Stimulated activated naive CD4-positive, alpha-beta T cell (primary cell): ENCODE data around the gene MT4.

Experiments
- DNase-seq, 6 experiments: peaks; one replicate each; lab custom pipeline; 2025; lab: John Stamatoyannopoulos, UW

Gene MT4

GRCh38 chr16:56603589-56603988, 38.7 kb downstream of the MT4 start:
- DNase-seq = peak in 3 of 6 experiments; percentile 5 to 26 (median 7)

DNA sequence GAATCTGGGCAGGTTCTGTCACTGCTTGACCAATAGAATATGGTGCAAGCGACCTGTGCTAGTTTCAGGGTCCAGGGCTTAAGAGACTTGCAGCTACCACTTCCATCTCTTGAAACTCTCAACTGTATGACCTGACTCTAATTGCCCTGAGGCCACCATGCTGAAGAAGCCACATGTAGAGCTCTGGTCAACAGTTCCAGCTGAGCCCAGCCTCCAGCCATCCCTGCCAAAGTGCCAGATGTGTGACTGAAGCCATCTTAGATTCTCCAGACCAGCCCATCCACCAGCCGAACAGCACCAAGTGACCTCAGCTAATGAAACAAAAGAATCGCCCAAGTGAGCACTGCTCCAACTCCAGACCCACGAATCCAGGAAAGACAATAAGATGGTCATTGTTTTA, 40.1 kb downstream of the MT4 start:
- no peak for DNase-seq

- no peak for DNase-seq
Measured at GRCh38 chr16:56605475-56605874, 40.6 kb downstream of the MT4 start.

DNA sequence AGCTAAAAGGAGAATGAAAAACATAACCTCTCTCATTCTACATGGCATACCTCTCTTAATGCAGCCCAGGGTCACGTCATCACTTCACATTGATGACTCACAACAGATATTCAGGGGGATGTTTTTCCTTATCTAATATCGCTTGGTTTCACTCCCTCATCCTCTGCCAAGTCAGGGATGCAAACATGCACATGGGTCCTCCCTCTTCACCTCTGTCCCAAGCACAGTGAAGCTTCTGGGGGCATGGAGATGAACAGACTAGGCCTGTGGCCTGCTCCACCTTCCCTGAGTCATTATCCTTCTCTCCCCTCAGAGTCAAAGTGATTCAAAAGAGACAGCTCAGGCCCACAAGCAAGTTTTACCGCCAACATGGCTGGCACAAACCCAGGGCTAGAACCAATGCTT, 41.2 kb downstream of the MT4 start:
- DNase-seq = no peak

DNA sequence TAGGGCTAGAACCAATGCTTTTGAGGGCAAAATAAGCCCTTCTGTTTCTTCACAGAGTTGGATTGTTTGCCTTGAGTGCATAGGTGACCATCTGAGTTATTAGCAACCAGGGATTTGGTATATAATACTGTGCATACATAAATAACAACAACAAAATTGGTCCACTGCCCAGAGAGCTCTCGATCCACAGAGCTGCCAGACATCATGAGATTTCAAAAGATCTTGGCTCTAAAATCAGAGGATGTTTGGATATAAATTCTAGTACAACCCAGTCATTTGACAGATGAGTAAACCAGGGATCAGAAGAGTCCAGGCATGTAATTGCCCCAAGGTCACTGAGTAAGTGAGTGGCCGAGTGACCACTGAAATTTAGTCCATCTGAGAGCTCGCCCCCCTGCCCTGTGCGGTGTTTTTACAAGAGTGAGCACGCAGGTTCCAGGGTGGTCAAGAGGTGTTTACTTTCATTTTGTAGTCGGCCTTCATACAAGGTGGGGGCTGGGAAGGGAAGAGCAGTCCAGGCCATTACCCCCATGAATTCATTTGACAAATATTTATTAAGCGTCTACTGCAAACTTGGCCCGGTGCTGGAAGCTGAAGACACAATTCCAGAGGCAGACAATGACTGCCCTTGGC, 41.7 kb downstream of the MT4 start:
- no peak for DNase-seq

DNA sequence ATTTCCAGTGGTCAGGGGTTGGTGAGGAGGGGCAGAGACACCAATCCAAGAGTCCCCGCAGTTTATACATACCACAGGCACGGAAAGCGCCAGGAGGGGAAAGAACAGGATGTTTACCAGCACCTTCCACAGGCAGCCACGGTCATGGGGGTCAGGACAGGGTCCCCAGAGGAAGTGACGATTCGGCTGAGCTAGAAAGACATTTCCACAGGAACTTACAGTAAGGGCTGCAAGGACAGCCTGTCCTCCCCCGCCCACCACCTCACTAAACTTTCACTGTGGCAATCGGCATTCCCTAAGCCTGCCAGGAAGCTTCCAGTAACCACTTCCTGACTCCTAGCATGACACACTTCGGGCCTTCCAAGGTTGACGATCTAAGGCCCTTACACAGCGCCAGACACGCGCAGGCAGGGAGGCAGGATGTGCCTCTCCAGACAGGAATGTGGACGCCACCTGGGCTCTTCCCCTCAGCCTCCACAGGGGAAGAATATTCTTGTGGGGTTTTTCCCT, 42.3 kb downstream of the MT4 start:
- peak in 4 of 6 experiments; percentile 6 to 32 (median 23) for DNase-seq

GRCh38 chr16:56607675-56608042, 42.8 kb downstream of the MT4 start:
- no peak for DNase-seq

DNA sequence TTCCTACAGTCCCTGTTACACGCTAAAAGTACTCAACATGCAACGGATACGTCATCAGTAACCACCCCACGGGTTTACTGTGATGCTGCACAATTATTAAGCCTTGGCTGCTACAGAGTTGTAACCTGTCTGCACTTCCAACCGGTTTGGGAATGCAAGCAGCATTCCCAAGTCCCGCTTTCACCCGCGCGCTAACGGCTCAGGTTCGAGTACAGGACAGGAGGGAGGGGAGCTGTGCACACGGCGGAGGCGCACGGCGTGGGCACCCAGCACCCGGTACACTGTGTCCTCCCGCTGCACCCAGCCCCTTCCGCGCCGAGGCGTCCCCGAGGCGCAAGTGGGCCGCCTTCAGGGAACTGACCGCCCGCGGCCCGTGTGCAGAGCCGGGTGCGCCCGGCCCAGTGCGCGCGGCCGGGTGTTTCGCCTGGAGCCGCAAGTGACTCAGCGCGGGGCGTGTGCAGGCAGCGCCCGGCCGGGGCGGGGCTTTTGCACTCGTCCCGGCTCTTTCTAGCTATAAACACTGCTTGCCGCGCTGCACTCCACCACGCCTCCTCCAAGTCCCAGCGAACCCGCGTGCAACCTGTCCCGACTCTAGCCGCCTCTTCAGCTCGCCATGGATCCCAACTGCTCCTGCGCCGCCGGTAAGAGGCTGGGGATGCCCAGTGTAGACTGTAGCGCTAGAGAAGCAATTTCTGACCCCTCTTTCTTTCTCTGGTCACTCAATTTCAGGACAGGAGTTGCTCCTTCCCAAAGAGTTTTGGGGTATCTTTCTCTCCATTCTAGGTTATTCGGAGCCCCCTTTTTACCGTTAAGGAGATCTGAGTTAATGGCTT, 43.4 kb downstream of the MT4 start, which contains the start of gene MT2A:
TSS of gene MT2A (plus strand) at position 542 of the 833 bp plus-strand sequence. CDS start at position 614, 72 bp downstream.
- peak; percentile 68 to 83 (median 74) for DNase-seq

GRCh38 chr16:56608876-56609462, 44.1 kb downstream of the MT4 start:
- DNase-seq = no peak

- DNase-seq = peak; percentile 25 to 83 (median 75)
Measured at GRCh38 chr16:56609463-56609921, 44.6 kb downstream of the MT4 start.

- peak; percentile 51 to 78 (median 64) for DNase-seq
Measured at GRCh38 chr16:56610017-56610608, 45.2 kb downstream of the MT4 start.

- DNase-seq = no peak
Measured at GRCh38 chr16:56610609-56611111, 45.8 kb downstream of the MT4 start.

- DNase-seq = no peak
Measured at GRCh38 chr16:56611281-56611833, 46.5 kb downstream of the MT4 start.

- no peak for DNase-seq
Measured at GRCh38 chr16:56613706-56614105, 48.8 kb downstream of the MT4 start.

DNA sequence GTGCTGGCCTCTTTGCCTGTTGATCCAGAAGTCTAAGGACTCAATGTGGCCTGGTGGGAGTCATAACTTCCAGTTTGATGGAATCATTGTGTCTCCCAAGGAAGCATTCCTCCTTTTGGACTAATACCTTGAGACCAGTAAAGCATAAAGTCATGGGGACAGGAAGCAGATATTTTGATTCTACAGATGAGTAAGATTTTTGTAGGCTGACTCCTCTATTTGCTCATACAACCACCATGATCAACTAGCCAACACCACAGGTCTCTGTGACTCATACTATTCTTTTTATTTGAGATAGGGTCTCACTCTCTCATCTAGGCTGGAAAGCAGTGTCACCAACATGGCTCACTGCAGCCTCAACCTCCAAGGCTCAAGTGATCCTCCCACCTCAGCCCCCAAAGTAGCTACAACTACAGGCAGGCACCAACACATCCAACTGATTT, 49.7 kb downstream of the MT4 start:
- no peak for DNase-seq

DNA sequence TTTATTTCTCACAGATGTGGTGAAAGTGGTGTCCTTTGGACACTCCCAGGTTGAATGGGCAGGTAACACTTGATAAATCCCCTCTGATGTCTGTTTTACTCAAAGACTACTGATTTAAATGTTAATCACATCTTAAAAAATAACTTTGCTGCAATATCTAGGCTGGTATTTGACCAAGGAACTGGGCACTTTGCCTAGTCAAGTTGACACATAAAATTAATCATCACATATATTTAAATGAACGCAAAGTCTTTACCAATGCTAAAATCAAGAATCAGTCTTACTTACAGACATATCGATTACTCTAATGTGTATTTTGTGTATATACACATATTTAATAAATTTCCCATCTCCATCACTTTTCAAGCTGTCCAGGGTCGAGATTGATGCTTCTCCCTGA, 50.5 kb downstream of the MT4 start:
- no peak for DNase-seq

DNA sequence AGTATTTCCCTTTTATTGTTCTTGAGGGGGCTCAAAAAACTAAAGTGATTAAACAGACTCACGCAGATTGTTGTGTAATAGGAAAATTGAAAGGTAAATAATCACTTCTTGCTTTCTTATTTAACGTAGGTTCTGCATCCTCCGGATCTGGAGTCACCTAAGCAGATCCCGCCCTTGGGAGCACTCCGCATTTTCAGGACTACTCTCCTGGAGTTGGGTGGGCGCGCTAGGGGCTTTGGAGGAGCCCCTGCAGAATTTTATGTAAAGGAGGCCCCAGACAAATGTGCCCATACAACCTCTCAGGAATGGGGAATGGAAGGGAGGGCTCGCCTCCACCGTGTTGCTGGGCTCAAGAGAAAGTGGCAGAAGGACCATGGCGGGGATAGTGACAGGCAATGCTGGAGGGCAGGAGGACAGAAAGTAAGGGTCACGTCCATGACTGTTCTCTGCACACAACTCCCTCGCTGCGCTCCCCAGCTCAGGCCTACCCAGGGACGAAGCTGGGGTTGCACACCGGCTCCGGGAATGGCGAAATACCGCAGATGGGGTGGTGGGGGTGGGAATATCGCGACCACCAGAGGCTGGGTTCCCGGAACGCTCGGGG, 51.8 kb downstream of the MT4 start:
- no peak for DNase-seq

- peak in 5 of 6 experiments; percentile 14 to 41 (median 34) for DNase-seq
Measured at GRCh38 chr16:56617212-56618085, 52.6 kb downstream of the MT4 start.

DNA sequence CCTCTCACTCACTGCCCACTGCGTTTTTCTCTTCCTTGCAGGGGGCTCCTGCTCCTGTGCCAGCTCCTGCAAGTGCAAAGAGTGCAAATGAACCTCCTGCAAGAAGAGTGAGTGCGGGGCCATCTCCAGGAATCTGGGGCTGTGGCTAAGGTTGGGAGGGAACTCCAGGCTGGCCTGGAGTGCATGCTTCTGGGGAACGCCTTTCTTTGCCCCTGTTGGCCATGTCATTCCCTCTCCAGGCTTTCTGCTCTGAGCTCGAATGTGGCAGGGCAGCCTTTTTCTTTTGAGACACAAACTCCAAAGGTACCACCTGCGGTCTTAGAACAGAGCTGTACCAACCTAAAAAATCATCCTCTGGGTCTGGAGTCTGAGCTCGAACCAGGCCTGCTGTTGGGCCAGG, 53.3 kb downstream of the MT4 start:
- no peak for DNase-seq
